ENCODE results near the gene ZNF286A. TPM values are rescaled to one million over a fixed set of nuclear protein-coding genes. Genes with fewer than 3 reads are reported as not detected.
"Not testable (repeated sequence)": the region's sequence is repeated elsewhere in the genome, so short reads cannot be mapped to it uniquely, and the experiment has no call there.

The ZNF286A gene
- polyA plus RNA-seq, 1 donor (not counting 4 experiments of a cell fraction or from before 2014, with no cell fraction given), result 19.5 TPM

GRCh38 chr17:15744074-15744676 is 44.6 kb downstream of the ZNF286A start:
- no peaks in the 10 kb centered on the region for H3K4me1 ChIP-seq (ENCODE audit: control insufficient read depth, extremely low read depth, insufficient read depth, low read length)
- no peaks in the 10 kb centered on the region for H3K9me1 ChIP-seq (ENCODE audit: control insufficient read depth, extremely low read depth, insufficient read depth, low read length)
- H3K9ac ChIP-seq (ENCODE audit: control insufficient read depth, extremely low read depth, insufficient read depth, low read length), result no peak overlapping the region
- H2AFZ ChIP-seq (ENCODE audit: control insufficient read depth, low read length), result no peak overlapping the region
- dilution Hi-C loops (cut with MboI; ENCODE audit: extremely low pct_ligation_motif_present, low sequenced_read_pairs), result no loop called here
- no peak for FAIRE-seq
- no peaks in the 10 kb centered on the region for H3K9me3 ChIP-seq (ENCODE audit: control insufficient read depth, low read depth, low read length)
- no peak overlapping the region for H3K4me3 ChIP-seq (ENCODE audit: control insufficient read depth in 2 of 3, extremely low read depth in 1 of 3, insufficient read depth in 2 of 3, low read depth in 1 of 3, low read length in 3 of 3)
- H4K20me1 ChIP-seq (ENCODE audit: control insufficient read depth, extremely low read depth, insufficient read depth, low read length), result no peaks in the 10 kb centered on the region
- peaks cover 3% of the 10 kb centered on the region for H3K27me3 ChIP-seq (ENCODE audit: control insufficient read depth, extremely low read depth, insufficient read depth, low read length)
- no peaks in the 10 kb centered on the region for H3K79me2 ChIP-seq (ENCODE audit: control insufficient read depth, insufficient read depth, low read length)
- DNase-seq (ENCODE audit: low read depth, low spot score), result no peak
- H3K4me2 ChIP-seq (ENCODE audit: control insufficient read depth, extremely low read depth, insufficient read depth, low read depth, low read length), result no peak overlapping the region
- H3K27ac ChIP-seq (ENCODE audit: control insufficient read depth, insufficient read depth, low read length), result no peak overlapping the region
- H3K36me3 ChIP-seq (ENCODE audit: control insufficient read depth in 2 of 2, extremely low read depth in 1 of 2, insufficient read depth in 2 of 2, low read length in 2 of 2), result no peaks in the 10 kb centered on the region
- no peak for TF ChIP-seq CTCF (optimal IDR thresholded peaks at IDR 0.05 in 1 of 3, IDR thresholded peaks at IDR 0.05 in 1 of 3, conservative IDR thresholded peaks at IDR 0.05 in 1 of 3; ENCODE audit: extremely low read depth in 1 of 3, insufficient read depth in 2 of 3, low read length in 3 of 3)
- no peak for TF ChIP-seq EZH2 (IDR thresholded peaks at IDR 0.05; ENCODE audit: low read length)

GRCh38 chr17:15744885-15745284 is 45.3 kb downstream of the ZNF286A start:
- Histone ChIP-seq H3K9me3 (ENCODE audit: control insufficient read depth, low read depth, low read length) (no peaks in the 10 kb centered on the region), H3K4me2 (ENCODE audit: control insufficient read depth, extremely low read depth, insufficient read depth, low read depth, low read length) (no peak overlapping the region), H2AFZ (ENCODE audit: control insufficient read depth, low read length) (no peak overlapping the region), H3K9ac (ENCODE audit: control insufficient read depth, extremely low read depth, insufficient read depth, low read length) (no peak overlapping the region), H3K4me3 (ENCODE audit: control insufficient read depth in 2 of 3, extremely low read depth in 1 of 3, insufficient read depth in 2 of 3, low read depth in 1 of 3, low read length in 3 of 3) (no peak overlapping the region), H3K4me1 (ENCODE audit: control insufficient read depth, extremely low read depth, insufficient read depth, low read length) (no peaks in the 10 kb centered on the region), H3K27ac (ENCODE audit: control insufficient read depth, insufficient read depth, low read length) (no peak overlapping the region), H3K36me3 (ENCODE audit: control insufficient read depth in 2 of 2, extremely low read depth in 1 of 2, insufficient read depth in 2 of 2, low read length in 2 of 2) (no peaks in the 10 kb centered on the region), H4K20me1 (ENCODE audit: control insufficient read depth, extremely low read depth, insufficient read depth, low read length) (no peaks in the 10 kb centered on the region), H3K79me2 (ENCODE audit: control insufficient read depth, insufficient read depth, low read length) (no peaks in the 10 kb centered on the region), H3K9me1 (ENCODE audit: control insufficient read depth, extremely low read depth, insufficient read depth, low read length) (no peaks in the 10 kb centered on the region), H3K27me3 (ENCODE audit: control insufficient read depth, extremely low read depth, insufficient read depth, low read length) (peaks cover 3% of the 10 kb centered on the region)
- no peak for FAIRE-seq
- dilution Hi-C loops (cut with MboI; ENCODE audit: extremely low pct_ligation_motif_present, low sequenced_read_pairs), result no loop called here
- TF ChIP-seq EZH2 (IDR thresholded peaks at IDR 0.05; ENCODE audit: low read length), result no peak
- DNase-seq (ENCODE audit: low read depth, low spot score), result no peak

GRCh38 chr17:15749403-15749802 is 49.9 kb downstream of the ZNF286A start:
- H3K4me2 ChIP-seq (ENCODE audit: control insufficient read depth, extremely low read depth, insufficient read depth, low read depth, low read length); H3K36me3 ChIP-seq (ENCODE audit: control insufficient read depth in 2 of 2, extremely low read depth in 1 of 2, insufficient read depth in 2 of 2, low read length in 2 of 2); H3K4me3 ChIP-seq (ENCODE audit: control insufficient read depth in 2 of 3, extremely low read depth in 1 of 3, insufficient read depth in 2 of 3, low read depth in 1 of 3, low read length in 3 of 3); H3K27me3 ChIP-seq (ENCODE audit: control insufficient read depth, extremely low read depth, insufficient read depth, low read length); DNase-seq (ENCODE audit: low read depth, low spot score); H4K20me1 ChIP-seq (ENCODE audit: control insufficient read depth, extremely low read depth, insufficient read depth, low read length); H3K9ac ChIP-seq (ENCODE audit: control insufficient read depth, extremely low read depth, insufficient read depth, low read length); H3K9me1 ChIP-seq (ENCODE audit: control insufficient read depth, extremely low read depth, insufficient read depth, low read length); FAIRE-seq; dilution Hi-C loops (cut with MboI; ENCODE audit: extremely low pct_ligation_motif_present, low sequenced_read_pairs); H3K4me1 ChIP-seq (ENCODE audit: control insufficient read depth, extremely low read depth, insufficient read depth, low read length); H3K9me3 ChIP-seq (ENCODE audit: control insufficient read depth, low read depth, low read length); H2AFZ ChIP-seq (ENCODE audit: control insufficient read depth, low read length); H3K79me2 ChIP-seq (ENCODE audit: control insufficient read depth, insufficient read depth, low read length); H3K27ac ChIP-seq (ENCODE audit: control insufficient read depth, insufficient read depth, low read length): not testable (repeated sequence)

- H2AFZ ChIP-seq (ENCODE audit: control insufficient read depth, low read length); H4K20me1 ChIP-seq (ENCODE audit: control insufficient read depth, extremely low read depth, insufficient read depth, low read length); H3K79me2 ChIP-seq (ENCODE audit: control insufficient read depth, insufficient read depth, low read length); DNase-seq (ENCODE audit: low read depth, low spot score); dilution Hi-C loops (cut with MboI; ENCODE audit: extremely low pct_ligation_motif_present, low sequenced_read_pairs); H3K4me1 ChIP-seq (ENCODE audit: control insufficient read depth, extremely low read depth, insufficient read depth, low read length); H3K36me3 ChIP-seq (ENCODE audit: control insufficient read depth in 2 of 2, extremely low read depth in 1 of 2, insufficient read depth in 2 of 2, low read length in 2 of 2); H3K4me3 ChIP-seq (ENCODE audit: control insufficient read depth in 2 of 3, extremely low read depth in 1 of 3, insufficient read depth in 2 of 3, low read depth in 1 of 3, low read length in 3 of 3); H3K9me1 ChIP-seq (ENCODE audit: control insufficient read depth, extremely low read depth, insufficient read depth, low read length); H3K27me3 ChIP-seq (ENCODE audit: control insufficient read depth, extremely low read depth, insufficient read depth, low read length); H3K9me3 ChIP-seq (ENCODE audit: control insufficient read depth, low read depth, low read length); H3K4me2 ChIP-seq (ENCODE audit: control insufficient read depth, extremely low read depth, insufficient read depth, low read depth, low read length); H3K9ac ChIP-seq (ENCODE audit: control insufficient read depth, extremely low read depth, insufficient read depth, low read length); H3K27ac ChIP-seq (ENCODE audit: control insufficient read depth, insufficient read depth, low read length); FAIRE-seq: not testable (repeated sequence)
Measured at GRCh38 chr17:15768865-15769533, 69.4 kb downstream of the ZNF286A start.

Data from keratinocyte (primary cell).